ENCODE measurements around the gene ERBB4. TPM values are rescaled to one million over a fixed set of nuclear protein-coding genes. Genes with fewer than 3 reads are reported as not detected.

Gene ERBB4
- total RNA-seq, 1 experiment from 2014 or later: 0.04 TPM

- H3K23me2 ChIP-seq (ENCODE audit: insufficient read length, low read depth, low read length, poor library complexity, severe bottlenecking): no peaks in the 10 kb centered on the region
- TF ChIP-seq CTCF (conservative IDR thresholded peaks at IDR 0.05): no peak
- H3K14ac ChIP-seq (ENCODE audit: insufficient read depth, low read length): no peak overlapping the region
- no peaks in the 10 kb centered on the region for H3K79me2 ChIP-seq (ENCODE audit: insufficient read depth, low read length)
- H3K27ac Mint-ChIP-seq: no peak overlapping the region
- H3K4me1 ChIP-seq (ENCODE audit: insufficient read depth, low read length): no peaks in the 10 kb centered on the region
- H3K9me3 Mint-ChIP-seq: no peaks in the 10 kb centered on the region
- H3K27ac ChIP-seq (ENCODE audit: insufficient read length, low read depth, low read length): no peak overlapping the region
- no peak overlapping the region for H3K23ac ChIP-seq (ENCODE audit: insufficient read length, low read depth, low read length)
- no peak overlapping the region for H3K9ac ChIP-seq (ENCODE audit: extremely low read depth, insufficient read length, low read length)
- no peaks in the 10 kb centered on the region for H3K79me1 ChIP-seq (ENCODE audit: insufficient read depth, low read depth, low read length, poor library complexity, severe bottlenecking)
- H2BK15ac ChIP-seq (ENCODE audit: low read depth, low read length): no peak overlapping the region
- no peak overlapping the region for H2BK5ac ChIP-seq (ENCODE audit: insufficient read length, low read length)
- H3K9me3 ChIP-seq (ENCODE audit: control insufficient read depth, low read depth, low read length): no peaks in the 10 kb centered on the region
- H3K27me3 Mint-ChIP-seq (ENCODE audit: low read depth): no peaks in the 10 kb centered on the region
- no peak overlapping the region for H3K56ac ChIP-seq (ENCODE audit: insufficient read length, low read depth, low read length)
- H2BK20ac ChIP-seq (ENCODE audit: low read depth, low read length, poor library complexity, severe bottlenecking): no peak overlapping the region
- peaks cover 2 to 5% of the 10 kb centered on the region in 2 experiments; a peak in 1 of 4 replicates for H3K4me1 Mint-ChIP-seq
- H3K27me3 ChIP-seq (ENCODE audit: insufficient read depth, low read length): no peaks in the 10 kb centered on the region
- no peak overlapping the region for H2AK5ac ChIP-seq (ENCODE audit: insufficient read length, low read length)
- H3K4me3 Mint-ChIP-seq: no peak overlapping the region
- H2BK12ac ChIP-seq (ENCODE audit: insufficient read length, low read depth, low read length): no peak overlapping the region
- no peaks in the 10 kb centered on the region for H4K20me1 ChIP-seq (ENCODE audit: control insufficient read depth, insufficient read depth, insufficient read length)
- DNase-seq: no peak
- H3T11ph ChIP-seq (ENCODE audit: low read length): no peak overlapping the region
- no peak overlapping the region for H2AFZ ChIP-seq (ENCODE audit: low read length)
- H4K8ac ChIP-seq (replicated peaks; ENCODE audit: insufficient read length, low read depth, low read length): no peak overlapping the region
- H3K18ac ChIP-seq (ENCODE audit: insufficient read length, low read depth, low read length): no peak overlapping the region
- no peak overlapping the region for H3K4me2 ChIP-seq (ENCODE audit: insufficient read depth, insufficient read length, low read length)
- no peaks in the 10 kb centered on the region for H3K36me3 Mint-ChIP-seq (ENCODE audit: insufficient read depth in 1 of 3, low read depth in 3 of 3)
- H4K91ac ChIP-seq (ENCODE audit: insufficient read length, low read depth, low read length): no peak overlapping the region
- H4K5ac ChIP-seq (ENCODE audit: insufficient read length, low read depth, low read length): no peak overlapping the region
- no peak overlapping the region for H2BK120ac ChIP-seq (ENCODE audit: low read depth, low read length, poor library complexity, severe bottlenecking)
- H3K4ac ChIP-seq (ENCODE audit: low read depth, low read length): no peak overlapping the region
These were observed 11.3 kb upstream of the ERBB4 start for GRCh38 chr2:212549941-212550340.

Measured in H9 (cell line).